GM15510 (cell line): ENCODE data around the gene DGCR2.

ENCODE experiments used
- POLR2A ChIP-seq: IDR thresholded peaks from 3 replicates; pipeline ENCODE4 v1.6.1; 2011; ENCODE audit warnings: borderline replicate concordance; ENCODE audit not compliant: insufficient read length; ENCODE audit errors: extremely low read depth

The DGCR2 gene

GRCh38 chr22:19082793-19083192 is 39.4 kb downstream of the DGCR2 start:
- no peak for TF ChIP-seq POLR2A

GRCh38 chr22:19082101-19082500 is 40.1 kb downstream of the DGCR2 start:
- no peak for TF ChIP-seq POLR2A

- no peak for TF ChIP-seq POLR2A
Measured at GRCh38 chr22:19081351-19081750, 40.9 kb downstream of the DGCR2 start.

- TF ChIP-seq POLR2A: no peak
Measured at GRCh38 chr22:19080853-19081252, 41.4 kb downstream of the DGCR2 start.

- no peak for TF ChIP-seq POLR2A
Measured at GRCh38 chr22:19079691-19080090, 42.5 kb downstream of the DGCR2 start.

GRCh38 chr22:19075404-19075803 is 46.8 kb downstream of the DGCR2 start:
- TF ChIP-seq POLR2A: no peak

GRCh38 chr22:19070397-19071169 is 51.6 kb downstream of the DGCR2 start:
- no peak for TF ChIP-seq POLR2A

GRCh38 chr22:19069451-19069850 is 52.8 kb downstream of the DGCR2 start:
- TF ChIP-seq POLR2A: no peak

- no peak for TF ChIP-seq POLR2A
Measured at GRCh38 chr22:19068784-19069271, 53.4 kb downstream of the DGCR2 start.

- no peak for TF ChIP-seq POLR2A
Measured at GRCh38 chr22:19067696-19068348, 54.4 kb downstream of the DGCR2 start.

- TF ChIP-seq POLR2A: no peak
Measured at GRCh38 chr22:19066531-19067271, 55.5 kb downstream of the DGCR2 start.

GRCh38 chr22:19065929-19066328 is 56.3 kb downstream of the DGCR2 start:
- TF ChIP-seq POLR2A: no peak

- TF ChIP-seq POLR2A: no peak
Measured at GRCh38 chr22:19065298-19065859, 56.8 kb downstream of the DGCR2 start.

GRCh38 chr22:19064354-19065054 is 57.7 kb downstream of the DGCR2 start:
- TF ChIP-seq POLR2A: no peak
